Measurements from ENCODE around the gene SHF. TPM values are rescaled to one million over a fixed set of nuclear protein-coding genes. Genes with fewer than 3 reads are reported as not detected.

The SHF gene
- total RNA-seq, 1 experiment from 2014 or later, result 21.7 TPM

DNA sequence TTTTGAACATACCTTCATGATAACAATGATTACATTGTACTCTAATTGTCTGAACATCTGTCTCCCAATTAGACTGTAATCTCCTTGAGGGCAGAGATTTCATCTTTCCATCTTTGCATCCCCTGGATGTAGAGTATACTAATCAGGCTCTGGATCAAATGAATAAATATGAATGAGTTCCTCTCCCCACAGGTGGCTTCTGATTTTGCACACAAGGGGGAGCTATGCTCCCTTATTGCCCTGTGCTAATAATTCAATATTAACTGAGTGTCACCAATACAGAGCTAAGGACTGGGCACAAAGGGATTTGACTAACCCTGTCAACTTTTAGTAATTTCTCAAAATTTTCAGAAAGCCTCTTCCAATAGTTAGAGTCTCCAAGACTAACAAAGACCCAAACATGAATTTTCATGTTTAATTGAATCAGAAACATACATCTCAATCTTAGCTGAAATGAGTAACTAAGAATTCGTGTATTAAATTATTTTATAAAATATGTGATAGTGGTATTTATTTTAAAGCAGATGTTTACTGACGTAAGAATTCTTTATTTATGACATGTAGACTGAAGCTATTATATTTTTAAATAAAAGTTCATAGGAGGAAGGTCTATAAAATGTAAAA, 61.1 kb downstream of the SHF start:
- Histone ChIP-seq H3K9me3 (ENCODE audit: control insufficient read depth, low read depth, low read length) (no peaks in the 10 kb centered on the region), H3T11ph (ENCODE audit: low read length) (no peak overlapping the region), H3K4ac (ENCODE audit: low read depth, low read length) (no peak overlapping the region), H3K14ac (ENCODE audit: insufficient read depth, low read length) (no peak overlapping the region), H3K79me2 (ENCODE audit: insufficient read depth, low read length) (no peaks in the 10 kb centered on the region), H2BK20ac (ENCODE audit: low read depth, low read length, poor library complexity, severe bottlenecking) (no peak overlapping the region), H3K56ac (ENCODE audit: insufficient read length, low read depth, low read length) (no peak overlapping the region), H2BK15ac (ENCODE audit: low read depth, low read length) (no peak overlapping the region), H4K20me1 (ENCODE audit: control insufficient read depth, insufficient read depth, insufficient read length) (no peaks in the 10 kb centered on the region), H3K4me2 (ENCODE audit: insufficient read depth, insufficient read length, low read length) (no peak overlapping the region), H3K9ac (ENCODE audit: extremely low read depth, insufficient read length, low read length) (no peak overlapping the region), H3K4me1 (ENCODE audit: insufficient read depth, low read length) (no peaks in the 10 kb centered on the region), H4K5ac (ENCODE audit: insufficient read length, low read depth, low read length) (no peak overlapping the region), H4K91ac (ENCODE audit: insufficient read length, low read depth, low read length) (no peak overlapping the region), H3K27me3 (ENCODE audit: insufficient read depth, low read length) (peaks cover 51% of the 10 kb centered on the region), H2AK5ac (ENCODE audit: insufficient read length, low read length) (no peak overlapping the region), H2AFZ (ENCODE audit: low read length) (no peak overlapping the region), H3K23me2 (ENCODE audit: insufficient read length, low read depth, low read length, poor library complexity, severe bottlenecking) (peaks cover 11% of the 10 kb centered on the region), H3K79me1 (ENCODE audit: insufficient read depth, low read depth, low read length, poor library complexity, severe bottlenecking) (no peaks in the 10 kb centered on the region), H2BK12ac (ENCODE audit: insufficient read length, low read depth, low read length) (no peak overlapping the region), H2BK5ac (ENCODE audit: insufficient read length, low read length) (no peak overlapping the region), H3K18ac (ENCODE audit: insufficient read length, low read depth, low read length) (no peak overlapping the region), H2BK120ac (ENCODE audit: low read depth, low read length, poor library complexity, severe bottlenecking) (no peak overlapping the region), H4K8ac (replicated peaks; ENCODE audit: insufficient read length, low read depth, low read length) (no peak overlapping the region), H3K27ac (ENCODE audit: insufficient read length, low read depth, low read length) (no peak overlapping the region), H3K23ac (ENCODE audit: insufficient read length, low read depth, low read length) (no peak overlapping the region)
- Mint-ChIP-seq H3K27ac (no peak overlapping the region), H3K9me3 (no peaks in the 10 kb centered on the region), H3K4me3 (no peak overlapping the region), H3K27me3 (ENCODE audit: low read depth) (peaks cover 93% of the 10 kb centered on the region), H3K36me3 (ENCODE audit: insufficient read depth in 1 of 3, low read depth in 3 of 3) (no peaks in the 10 kb centered on the region), H3K4me1 (peaks cover 8 to 10% of the 10 kb centered on the region in 2 experiments)
- DNase-seq, result no peak
- TF ChIP-seq, protein P1, sequence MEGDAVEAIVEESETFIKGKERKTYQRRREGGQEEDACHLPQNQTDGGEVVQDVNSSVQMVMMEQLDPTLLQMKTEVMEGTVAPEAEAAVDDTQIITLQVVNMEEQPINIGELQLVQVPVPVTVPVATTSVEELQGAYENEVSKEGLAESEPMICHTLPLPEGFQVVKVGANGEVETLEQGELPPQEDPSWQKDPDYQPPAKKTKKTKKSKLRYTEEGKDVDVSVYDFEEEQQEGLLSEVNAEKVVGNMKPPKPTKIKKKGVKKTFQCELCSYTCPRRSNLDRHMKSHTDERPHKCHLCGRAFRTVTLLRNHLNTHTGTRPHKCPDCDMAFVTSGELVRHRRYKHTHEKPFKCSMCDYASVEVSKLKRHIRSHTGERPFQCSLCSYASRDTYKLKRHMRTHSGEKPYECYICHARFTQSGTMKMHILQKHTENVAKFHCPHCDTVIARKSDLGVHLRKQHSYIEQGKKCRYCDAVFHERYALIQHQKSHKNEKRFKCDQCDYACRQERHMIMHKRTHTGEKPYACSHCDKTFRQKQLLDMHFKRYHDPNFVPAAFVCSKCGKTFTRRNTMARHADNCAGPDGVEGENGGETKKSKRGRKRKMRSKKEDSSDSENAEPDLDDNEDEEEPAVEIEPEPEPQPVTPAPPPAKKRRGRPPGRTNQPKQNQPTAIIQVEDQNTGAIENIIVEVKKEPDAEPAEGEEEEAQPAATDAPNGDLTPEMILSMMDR (conservative IDR thresholded peaks at IDR 0.05), result peak; percentile 75
- WGBS (ENCODE audit: extremely low coverage, insufficient read length, low lambda C conversion rate), result 100% methylated on average over 1 of the region's 2 CpGs
